Endodermal cell (in vitro differentiated cells): ENCODE measurements around the gene AHSG. TPM values are rescaled to one million over a fixed set of nuclear protein-coding genes. Genes with fewer than 3 reads are reported as not detected.
"Not testable (repeated sequence)": the region's sequence is repeated elsewhere in the genome, so short reads cannot be mapped to it uniquely, and the experiment has no call there.

Experiments used
- DNase-seq: peaks from one replicate; pipeline ENCODE4 v3.0.0-alpha.2; 2017
- H3K27ac ChIP-seq: 2 replicates; pipeline ENCODE4 v1.5.1; 2013; ENCODE audit warnings: mild to moderate bottlenecking, low read depth, low read length, moderate library complexity
- H3K27me3 ChIP-seq: 2 replicates; pipeline ENCODE4 v1.6.1; 2013; ENCODE audit warnings: mild to moderate bottlenecking, low read length, moderate library complexity; ENCODE audit not compliant: insufficient read depth, control insufficient read depth, poor library complexity, severe bottlenecking
- H3K36me3 ChIP-seq: 2 replicates; pipeline ENCODE4 v1.7.0; 2013; ENCODE audit warnings: mild to moderate bottlenecking, low read length, moderate library complexity; ENCODE audit not compliant: control insufficient read depth, insufficient read depth
- H3K4me1 ChIP-seq: one replicate; pipeline ENCODE4 v1.7.0; 2013; ENCODE audit warnings: low read length; ENCODE audit not compliant: control insufficient read depth, insufficient read depth
- H3K4me3 ChIP-seq: 2 replicates; pipeline ENCODE4 v1.5.1; 2013; ENCODE audit warnings: mild to moderate bottlenecking, low read length, moderate library complexity
- H3K9ac ChIP-seq: 2 replicates; pipeline ENCODE4 v1.6.1; 2013; ENCODE audit warnings: mild to moderate bottlenecking, low read length, moderate library complexity; ENCODE audit not compliant: poor library complexity, severe bottlenecking; ENCODE audit errors: extremely low read depth
- H3K9me3 ChIP-seq: 2 replicates; pipeline ENCODE4 v1.6.1; 2013; ENCODE audit warnings: mild to moderate bottlenecking, low read length, moderate library complexity; ENCODE audit not compliant: control insufficient read depth
- H3K27ac Mint-ChIP-seq: 2 replicates; pipeline ENCODE4 v1.8.0; 2020; ENCODE audit warnings: mixed read lengths
- H3K27me3 Mint-ChIP-seq: 2 replicates; pipeline ENCODE4 v1.8.0; 2021; ENCODE audit warnings: mild to moderate bottlenecking, mixed read lengths; ENCODE audit not compliant: insufficient read depth
- H3K36me3 Mint-ChIP-seq: 2 replicates; pipeline ENCODE4 v1.8.0; 2020; ENCODE audit warnings: low read depth, mixed read lengths
- H3K4me1 Mint-ChIP-seq: 2 replicates; pipeline ENCODE4 v1.8.0; 2020; ENCODE audit warnings: mixed read lengths
- H3K4me3 Mint-ChIP-seq: 2 replicates; pipeline ENCODE4 v1.8.0; 2020; ENCODE audit warnings: mild to moderate bottlenecking, moderate library complexity, mixed read lengths
- H3K9me3 Mint-ChIP-seq: 2 replicates; pipeline ENCODE4 v1.8.0; 2020; ENCODE audit warnings: mild to moderate bottlenecking, mixed read lengths
- WGBS, 2 experiments: methylation state at CpG; one replicate each; pipeline versions ENCODE4 v1.1.5 to v1.1.7; 2013; ENCODE audit warnings: missing lambda C conversion rate in 2 of 2, mixed read lengths in 1 of 2; ENCODE audit not compliant: insufficient coverage in 1 of 2, insufficient read length in 1 of 2; 5-methylcytosine and 5-hydroxymethylcytosine counted together
- total RNA-seq, 2 donors: library from RNA; stranded (reverse); fragmentation: NEBNext Ultra II Directional in 1 of 2; extraction: Animal tissue kit (Norgen Biotek cat#: 25700) in 1 of 2; gene quantifications; 2 replicates in 1 of 2; 3 replicates in 1 of 2; pipeline ENCODE4 v1.2.1, GENCODE V29; 2021
- TF ChIP-seq, protein P1 (sequence below): fragments of 200-600 bp; sonication (generic); conservative IDR thresholded peaks from 2 replicates; pipeline ENCODE4 v1.5.0; 2021; ENCODE audit warnings: antibody characterized with exemption, mild to moderate bottlenecking

AHSG gene
- total RNA-seq, 2 donors from 2014 or later, result not detected

- H3K9me3 ChIP-seq, result no peaks in the 10 kb centered on the region
- H3K9ac ChIP-seq, result no peak overlapping the region
- WGBS, 2 experiments, result 85 to 87% methylated on average over 5 of the region's 5 CpGs
- Mint-ChIP-seq H3K4me1 (no peaks in the 10 kb centered on the region), H3K9me3 (no peaks in the 10 kb centered on the region), H3K27me3 (no peaks in the 10 kb centered on the region), H3K27ac (no peak overlapping the region), H3K36me3 (peaks cover 50% of the 10 kb centered on the region), H3K4me3 (no peak overlapping the region)
- no peaks in the 10 kb centered on the region for H3K4me1 ChIP-seq
- TF ChIP-seq, protein P1, sequence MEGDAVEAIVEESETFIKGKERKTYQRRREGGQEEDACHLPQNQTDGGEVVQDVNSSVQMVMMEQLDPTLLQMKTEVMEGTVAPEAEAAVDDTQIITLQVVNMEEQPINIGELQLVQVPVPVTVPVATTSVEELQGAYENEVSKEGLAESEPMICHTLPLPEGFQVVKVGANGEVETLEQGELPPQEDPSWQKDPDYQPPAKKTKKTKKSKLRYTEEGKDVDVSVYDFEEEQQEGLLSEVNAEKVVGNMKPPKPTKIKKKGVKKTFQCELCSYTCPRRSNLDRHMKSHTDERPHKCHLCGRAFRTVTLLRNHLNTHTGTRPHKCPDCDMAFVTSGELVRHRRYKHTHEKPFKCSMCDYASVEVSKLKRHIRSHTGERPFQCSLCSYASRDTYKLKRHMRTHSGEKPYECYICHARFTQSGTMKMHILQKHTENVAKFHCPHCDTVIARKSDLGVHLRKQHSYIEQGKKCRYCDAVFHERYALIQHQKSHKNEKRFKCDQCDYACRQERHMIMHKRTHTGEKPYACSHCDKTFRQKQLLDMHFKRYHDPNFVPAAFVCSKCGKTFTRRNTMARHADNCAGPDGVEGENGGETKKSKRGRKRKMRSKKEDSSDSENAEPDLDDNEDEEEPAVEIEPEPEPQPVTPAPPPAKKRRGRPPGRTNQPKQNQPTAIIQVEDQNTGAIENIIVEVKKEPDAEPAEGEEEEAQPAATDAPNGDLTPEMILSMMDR, result no peak
- no peaks in the 10 kb centered on the region for H3K27me3 ChIP-seq
- peaks cover 74% of the 10 kb centered on the region for H3K36me3 ChIP-seq
- DNase-seq, result no peak
- no peak overlapping the region for H3K27ac ChIP-seq
- H3K4me3 ChIP-seq, result no peak overlapping the region
These were observed 29.0 kb upstream of the AHSG start for GRCh38 chr3:186583831-186584230.

DNA sequence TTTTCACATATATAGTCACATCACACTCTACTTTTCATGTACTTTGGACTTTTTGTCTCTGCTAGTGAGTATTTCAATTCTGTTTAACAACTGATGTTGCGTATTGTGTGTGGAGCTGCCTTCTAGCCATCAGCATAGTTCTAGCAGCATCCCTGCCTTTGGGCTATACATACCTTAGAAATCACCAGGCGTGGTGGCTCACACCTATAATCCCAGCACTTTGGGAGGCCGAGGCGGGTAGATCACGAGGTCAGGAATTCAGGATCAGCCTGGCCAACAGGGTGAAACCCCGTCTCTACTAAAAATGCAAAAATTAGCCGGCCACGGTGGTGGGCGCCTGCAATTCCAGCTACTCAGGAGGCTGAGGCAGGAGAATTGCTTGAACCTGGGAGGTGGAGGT lies 26.6 kb upstream of the AHSG start:
- H3K4me1 ChIP-seq, H3K9me3 Mint-ChIP-seq: not testable (repeated sequence)

DNA sequence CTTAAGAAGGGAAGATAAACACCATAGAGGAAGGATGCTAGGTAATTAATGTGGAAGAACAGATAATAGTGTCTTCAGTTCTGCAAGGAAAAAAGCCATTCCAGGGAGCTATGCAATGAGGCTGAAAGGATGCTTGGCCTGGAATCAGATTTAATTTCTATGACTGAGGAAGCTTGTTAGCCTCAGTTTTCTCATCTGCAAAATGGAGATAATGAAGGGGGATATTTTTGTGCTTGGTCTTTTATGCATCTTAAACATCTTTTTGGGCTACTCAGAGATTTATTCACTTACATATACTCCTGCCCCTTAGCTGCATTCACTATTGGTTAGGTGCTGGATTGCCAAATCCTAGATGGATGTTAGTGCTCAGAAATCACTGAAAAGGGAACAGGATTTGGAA lies 25.7 kb upstream of the AHSG start:
- H3K4me3 Mint-ChIP-seq, result no peak overlapping the region
- no peaks in the 10 kb centered on the region for H3K4me1 ChIP-seq

More for the DNA sequence above, 26.6 kb upstream of the AHSG start:
- not testable (repeated sequence) for H3K27ac ChIP-seq, H3K4me3 ChIP-seq, H3K4me1 Mint-ChIP-seq, H3K27me3 ChIP-seq, H3K9ac ChIP-seq, H3K27me3 Mint-ChIP-seq, DNase-seq, H3K4me3 Mint-ChIP-seq, H3K9me3 ChIP-seq, H3K27ac Mint-ChIP-seq
- peaks cover 50% of the 10 kb centered on the region for H3K36me3 ChIP-seq
- peaks cover 41% of the 10 kb centered on the region for H3K36me3 Mint-ChIP-seq
- WGBS, 2 experiments, result 87 to 90% methylated on average over 2 to 9 of the region's 9 CpGs

GRCh38 chr3:186588632-186589031 lies 24.2 kb upstream of the AHSG start:
- DNase-seq, result no peak
- TF ChIP-seq, protein P1, result no peak
- H3K4me1 Mint-ChIP-seq, result no peaks in the 10 kb centered on the region
- no peaks in the 10 kb centered on the region for H3K9me3 ChIP-seq
- peaks cover 26% of the 10 kb centered on the region for H3K36me3 ChIP-seq
- H3K27me3 ChIP-seq, result no peaks in the 10 kb centered on the region
- H3K4me3 Mint-ChIP-seq, result no peak overlapping the region
- WGBS, 2 experiments, result 82 to 91% methylated on average over 2 of the region's 2 CpGs
- no peak overlapping the region for H3K4me3 ChIP-seq
- H3K9me3 Mint-ChIP-seq, result no peaks in the 10 kb centered on the region
- no peak overlapping the region for H3K27ac Mint-ChIP-seq
- H3K27ac ChIP-seq, result no peak overlapping the region
- no peak overlapping the region for H3K9ac ChIP-seq
- H3K27me3 Mint-ChIP-seq, result no peaks in the 10 kb centered on the region
- peaks cover 25% of the 10 kb centered on the region for H3K36me3 Mint-ChIP-seq
- H3K4me1 ChIP-seq, result no peaks in the 10 kb centered on the region

More for the DNA sequence above, 25.7 kb upstream of the AHSG start:
- Histone ChIP-seq H3K27ac (no peak overlapping the region), H3K4me3 (no peak overlapping the region), H3K36me3 (peaks cover 41% of the 10 kb centered on the region), H3K9ac (no peak overlapping the region), H3K27me3 (no peaks in the 10 kb centered on the region), H3K9me3 (no peaks in the 10 kb centered on the region)
- no peak for DNase-seq
- H3K36me3 Mint-ChIP-seq, result peaks cover 32% of the 10 kb centered on the region
- H3K4me1 Mint-ChIP-seq, result no peaks in the 10 kb centered on the region
- no peaks in the 10 kb centered on the region for H3K9me3 Mint-ChIP-seq
- no peaks in the 10 kb centered on the region for H3K27me3 Mint-ChIP-seq
- TF ChIP-seq, protein P1, result no peak
- H3K27ac Mint-ChIP-seq, result no peak overlapping the region
